HepG2 (cell line): ENCODE measurements around the gene EPB41L4A. TPM values are rescaled to one million over a fixed set of nuclear protein-coding genes. Genes with fewer than 3 reads are reported as not detected.

Source experiments
- ATAC-seq: fragments of 200-7000 bp; cut with Tn5 transposase; 3 replicates; pipeline ENCODE4 v1.9.1; 2020; ENCODE audit warnings: mild to moderate bottlenecking, moderate library complexity
- BruUV-seq: library from RNA; stranded (reverse); fragments of 400-500 nt; replicated peaks from 2 replicates; lab custom pipeline; 2021; lab: Mats Ljungman, UMichigan
- CTCF ChIA-PET: fragments of 300-600 bp; formaldehyde crosslinking; extraction: SDS; loops from one replicate; lab custom pipeline; 2021; ENCODE audit warnings: low total read pairs, inconsistent platforms, low intra/inter-chr PET ratio; lab: Yijun Ruan, JAX
- POLR2A ChIA-PET: fragments of 350-600 bp; sonication (Branson Sonifier 250); formaldehyde crosslinking; loops from one replicate; lab custom pipeline; 2020; ENCODE audit warnings: antibody characterized with exemption, inconsistent platforms; lab: Yijun Ruan, JAX
- DNase-seq: peaks from one replicate; pipeline ENCODE4 v3.0.0-alpha.2; 2015; ENCODE audit warnings: low spot score
- FAIRE-seq: peaks from 3 replicates; lab custom pipeline; 2011; peaks lifted over from hg19 to GRCh38; lab: Jason Lieb, UNC
- H2AFZ ChIP-seq: one replicate; pipeline ENCODE4 v1.6.1; 2011; ENCODE audit warnings: low read length, inconsistent platforms
- H3K27ac ChIP-seq: fragments of 300-600 bp; 3 replicates; pipeline ENCODE4 v1.8.0; 2011; ENCODE audit warnings: mixed run types, mild to moderate bottlenecking, mixed read lengths, low read length, inconsistent platforms; ENCODE audit not compliant: insufficient read depth; ENCODE audit errors: extremely low read length
- H3K27me3 ChIP-seq, 2 experiments: fragments of 200-600 bp in 1 of 2; 2 replicates in 1 of 2; 3 replicates in 1 of 2; pipeline versions ENCODE4 v1.6.0 to v1.8.0; 2011; ENCODE audit warnings: low read length in 2 of 2, mild to moderate bottlenecking in 2 of 2, moderate library complexity in 2 of 2, inconsistent platforms in 1 of 2; ENCODE audit not compliant: insufficient read depth in 2 of 2, control insufficient read depth in 1 of 2
- H3K36me3 ChIP-seq, 2 experiments: fragments of 200-600 bp in 1 of 2; replicated peaks in 1 of 2; 2 replicates in 1 of 2; 3 replicates in 1 of 2; pipeline versions ENCODE4 v1.5.1 to v1.8.0; 2011; ENCODE audit warnings: low read length in 2 of 2, inconsistent platforms in 1 of 2; ENCODE audit not compliant: insufficient read depth in 2 of 2, control insufficient read depth in 1 of 2
- H3K4me1 ChIP-seq: 2 replicates; pipeline ENCODE4 v1.5.1; 2012; ENCODE audit warnings: low read length, inconsistent platforms; ENCODE audit not compliant: insufficient read depth
- H3K4me2 ChIP-seq: 2 replicates; pipeline ENCODE4 v1.6.0; 2011; ENCODE audit warnings: low read depth, low read length, inconsistent platforms
- H3K4me3 ChIP-seq, 3 experiments: fragments of 200-600 bp in 1 of 3; sonication (generic), shearing (Covaris generic) in 1 of 3; replicated peaks in 1 of 3; 2 replicates each; pipeline ENCODE4 v1.5.1; 2011 to 2016; ENCODE audit warnings: low read length in 3 of 3, inconsistent platforms in 2 of 3, low read depth in 2 of 3, mild to moderate bottlenecking in 2 of 3, control low read depth in 1 of 3, mixed read lengths in 1 of 3; ENCODE audit not compliant: insufficient read depth in 1 of 3
- H3K79me2 ChIP-seq: one replicate; pipeline ENCODE4 v1.6.1; 2011; ENCODE audit warnings: low read length, inconsistent platforms; ENCODE audit not compliant: insufficient read depth
- H3K9ac ChIP-seq: 2 replicates; pipeline ENCODE4 v1.6.0; 2011; ENCODE audit warnings: mild to moderate bottlenecking, low read depth, low read length, inconsistent platforms; ENCODE audit not compliant: insufficient read depth
- H3K9me3 ChIP-seq: 2 replicates; pipeline ENCODE4 v1.5.1; 2012; ENCODE audit warnings: mild to moderate bottlenecking, low read length
- H4K20me1 ChIP-seq: 2 replicates; pipeline ENCODE4 v1.6.0; 2011; ENCODE audit warnings: inconsistent platforms, mild to moderate bottlenecking, low read length, moderate library complexity; ENCODE audit not compliant: insufficient read depth
- MXD4 ChIP-seq: IDR thresholded peaks from 2 replicates; pipeline ENCODE4 v1.6.1; 2016; ENCODE audit warnings: mild to moderate bottlenecking, missing biosample characterization, missing genetic modification reagents
- NAIF1 ChIP-seq: sonication (generic); formaldehyde crosslinking; IDR thresholded peaks from 2 replicates; pipeline ENCODE4 v1.5.0; 2020; ENCODE audit warnings: mild to moderate bottlenecking, missing genetic modification reagents, borderline replicate concordance
- PAWR ChIP-seq: sonication (generic); formaldehyde crosslinking; IDR thresholded peaks from 2 replicates; pipeline ENCODE4 v1.4.0; 2020; ENCODE audit warnings: missing genetic modification reagents, mild to moderate bottlenecking, borderline replicate concordance
- PHF8 ChIP-seq: sonication (generic); formaldehyde crosslinking; IDR thresholded peaks from 2 replicates; pipeline ENCODE4 v1.5.0; 2020; ENCODE audit warnings: missing genetic modification reagents
- ZEB1 ChIP-seq: IDR thresholded peaks from 2 replicates; pipeline ENCODE4 v1.6.1; 2012; ENCODE audit warnings: mild to moderate bottlenecking, low read depth, inconsistent platforms; ENCODE audit not compliant: insufficient replicate concordance
- WGBS: methylation state at CpG from one replicate; pipeline ENCODE4 v1.1.6; 2017; ENCODE audit warnings: low lambda C conversion rate; 5-methylcytosine and 5-hydroxymethylcytosine counted together
- in situ Hi-C: cut with HindIII; loops from 2 replicates; pipeline ENCODE4 v1.10.0; 2017; ENCODE audit warnings: low pct_unique_long_range_greater_than_20kb; ENCODE audit not compliant: extremely low pct_ligation_motif_present
- intact Hi-C: fragments of 100-400 bp; cut with micrococcal nuclease; formaldehyde crosslinking; loops from one replicate; pipeline ENCODE4 v1.10.0; 2022; ENCODE audit not compliant: unreplicated experiment
- polyA plus RNA-seq, 8 experiments: library from polyadenylated mRNA; depleted of rRNA in 3 of 8; stranded (reverse) in 7 of 8; unstranded in 1 of 8; fragments of >200 nt; fragmentation: Illumina TruSeq in 4 of 8; extraction: Trizol in 4 of 8; gene quantifications; 2 replicates each; pipeline versions ENCODE4 v1.2.1 to v1.2.3, GENCODE V29; 2011 to 2016; ENCODE audit warnings: low read depth in 4 of 8, missing spikeins in 1 of 8, mixed read lengths in 1 of 8; ENCODE audit not compliant: insufficient read depth in 1 of 8
- total RNA-seq, 5 experiments: library from RNA; depleted of rRNA; stranded (reverse); fragments of >200 nt; fragmentation: Illumina TruSeq; extraction: Trizol; gene quantifications; 2 replicates each; pipeline ENCODE4 v1.2.3, GENCODE V29; 2016; ENCODE audit warnings: low read depth in 1 of 5
- TF ChIP-seq, protein P1 (sequence below): IDR thresholded peaks from 2 replicates; pipeline ENCODE4 v1.6.1; 2016; ENCODE audit warnings: low read depth, missing genetic modification reagents, missing compliant biosample characterization
- TF ChIP-seq, protein P2 (sequence below): sonication (generic); formaldehyde crosslinking; IDR thresholded peaks from 2 replicates; pipeline ENCODE4 v1.4.0; 2020; ENCODE audit warnings: low read depth, mild to moderate bottlenecking, missing genetic modification reagents
- TF ChIP-seq, protein P3 (sequence below): sonication (generic); formaldehyde crosslinking; IDR thresholded peaks from 2 replicates; pipeline ENCODE4 v1.4.0; 2020; ENCODE audit warnings: missing genetic modification reagents

The EPB41L4A gene
- total and polyA plus RNA-seq, 2 of the 13 experiments (the other 11 are each of a cell fraction or from before 2014, with no cell fraction given), result 0.07 TPM; not detected in 1

DNA sequence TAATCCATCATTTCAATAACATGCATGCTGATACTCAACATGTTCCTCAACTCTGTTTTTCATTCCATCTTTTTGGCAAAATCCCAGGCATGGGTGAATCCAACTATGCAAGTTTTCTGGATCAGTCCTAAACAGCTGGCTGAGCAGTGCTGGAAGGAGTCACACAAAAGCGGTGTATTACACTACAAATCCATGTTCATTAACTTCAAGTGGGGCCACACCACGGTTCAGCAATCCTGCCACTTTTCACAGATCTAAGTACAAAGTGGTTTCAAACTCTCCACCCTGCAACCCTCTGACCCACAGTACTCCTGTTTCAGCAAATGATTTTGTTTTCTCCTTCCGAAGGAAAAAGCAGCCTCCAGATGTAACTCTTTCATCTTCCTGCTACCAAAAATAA lies 222.5 kb downstream of the EPB41L4A start:
- 4% methylated on average over 3 of the region's 3 CpGs for WGBS
- H3K9me3 ChIP-seq, result no peaks in the 10 kb centered on the region
- in situ Hi-C loops, result no loop called here

More for the DNA sequence above, 222.5 kb downstream of the EPB41L4A start:
- Histone ChIP-seq H3K27ac (no peak overlapping the region), H3K36me3 (no peaks in the 10 kb centered on the region), H3K4me2 (no peak overlapping the region), H3K4me3 (no peak overlapping the region), H4K20me1 (no peaks in the 10 kb centered on the region), H2AFZ (no peak overlapping the region), H3K27me3 (peaks cover 0 to 23% of the 10 kb centered on the region in 2 experiments; a peak in 2 of 5 replicates), H3K4me1 (no peaks in the 10 kb centered on the region), H3K79me2 (no peaks in the 10 kb centered on the region), H3K9ac (no peak overlapping the region)
- CTCF ChIA-PET, result no interaction called here
- intact Hi-C loops, result no loop called here
- DNase-seq, result no peak
- BruUV-seq, result no TSS peak
- ATAC-seq, result no peak
- POLR2A ChIA-PET, result no interaction called here
- TF ChIP-seq MXD4 (CRISPR knock-in tag), result no peak
- TF ChIP-seq PHF8, result no peak
- TF ChIP-seq ZEB1, result no peak
- TF ChIP-seq PAWR (CRISPR knock-in tag), result no peak
- TF ChIP-seq NAIF1 (CRISPR knock-in tag), result no peak
- TF ChIP-seq, protein P1, sequence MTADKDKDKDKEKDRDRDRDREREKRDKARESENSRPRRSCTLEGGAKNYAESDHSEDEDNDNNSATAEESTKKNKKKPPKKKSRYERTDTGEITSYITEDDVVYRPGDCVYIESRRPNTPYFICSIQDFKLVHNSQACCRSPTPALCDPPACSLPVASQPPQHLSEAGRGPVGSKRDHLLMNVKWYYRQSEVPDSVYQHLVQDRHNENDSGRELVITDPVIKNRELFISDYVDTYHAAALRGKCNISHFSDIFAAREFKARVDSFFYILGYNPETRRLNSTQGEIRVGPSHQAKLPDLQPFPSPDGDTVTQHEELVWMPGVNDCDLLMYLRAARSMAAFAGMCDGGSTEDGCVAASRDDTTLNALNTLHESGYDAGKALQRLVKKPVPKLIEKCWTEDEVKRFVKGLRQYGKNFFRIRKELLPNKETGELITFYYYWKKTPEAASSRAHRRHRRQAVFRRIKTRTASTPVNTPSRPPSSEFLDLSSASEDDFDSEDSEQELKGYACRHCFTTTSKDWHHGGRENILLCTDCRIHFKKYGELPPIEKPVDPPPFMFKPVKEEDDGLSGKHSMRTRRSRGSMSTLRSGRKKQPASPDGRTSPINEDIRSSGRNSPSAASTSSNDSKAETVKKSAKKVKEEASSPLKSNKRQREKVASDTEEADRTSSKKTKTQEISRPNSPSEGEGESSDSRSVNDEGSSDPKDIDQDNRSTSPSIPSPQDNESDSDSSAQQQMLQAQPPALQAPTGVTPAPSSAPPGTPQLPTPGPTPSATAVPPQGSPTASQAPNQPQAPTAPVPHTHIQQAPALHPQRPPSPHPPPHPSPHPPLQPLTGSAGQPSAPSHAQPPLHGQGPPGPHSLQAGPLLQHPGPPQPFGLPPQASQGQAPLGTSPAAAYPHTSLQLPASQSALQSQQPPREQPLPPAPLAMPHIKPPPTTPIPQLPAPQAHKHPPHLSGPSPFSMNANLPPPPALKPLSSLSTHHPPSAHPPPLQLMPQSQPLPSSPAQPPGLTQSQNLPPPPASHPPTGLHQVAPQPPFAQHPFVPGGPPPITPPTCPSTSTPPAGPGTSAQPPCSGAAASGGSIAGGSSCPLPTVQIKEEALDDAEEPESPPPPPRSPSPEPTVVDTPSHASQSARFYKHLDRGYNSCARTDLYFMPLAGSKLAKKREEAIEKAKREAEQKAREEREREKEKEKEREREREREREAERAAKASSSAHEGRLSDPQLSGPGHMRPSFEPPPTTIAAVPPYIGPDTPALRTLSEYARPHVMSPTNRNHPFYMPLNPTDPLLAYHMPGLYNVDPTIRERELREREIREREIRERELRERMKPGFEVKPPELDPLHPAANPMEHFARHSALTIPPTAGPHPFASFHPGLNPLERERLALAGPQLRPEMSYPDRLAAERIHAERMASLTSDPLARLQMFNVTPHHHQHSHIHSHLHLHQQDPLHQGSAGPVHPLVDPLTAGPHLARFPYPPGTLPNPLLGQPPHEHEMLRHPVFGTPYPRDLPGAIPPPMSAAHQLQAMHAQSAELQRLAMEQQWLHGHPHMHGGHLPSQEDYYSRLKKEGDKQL (CRISPR knock-in tag), result no peak
- TF ChIP-seq, protein P2, sequence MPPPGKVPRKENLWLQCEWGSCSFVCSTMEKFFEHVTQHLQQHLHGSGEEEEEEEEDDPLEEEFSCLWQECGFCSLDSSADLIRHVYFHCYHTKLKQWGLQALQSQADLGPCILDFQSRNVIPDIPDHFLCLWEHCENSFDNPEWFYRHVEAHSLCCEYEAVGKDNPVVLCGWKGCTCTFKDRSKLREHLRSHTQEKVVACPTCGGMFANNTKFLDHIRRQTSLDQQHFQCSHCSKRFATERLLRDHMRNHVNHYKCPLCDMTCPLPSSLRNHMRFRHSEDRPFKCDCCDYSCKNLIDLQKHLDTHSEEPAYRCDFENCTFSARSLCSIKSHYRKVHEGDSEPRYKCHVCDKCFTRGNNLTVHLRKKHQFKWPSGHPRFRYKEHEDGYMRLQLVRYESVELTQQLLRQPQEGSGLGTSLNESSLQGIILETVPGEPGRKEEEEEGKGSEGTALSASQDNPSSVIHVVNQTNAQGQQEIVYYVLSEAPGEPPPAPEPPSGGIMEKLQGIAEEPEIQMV (CRISPR knock-in tag), result no peak
- TF ChIP-seq, protein P3, sequence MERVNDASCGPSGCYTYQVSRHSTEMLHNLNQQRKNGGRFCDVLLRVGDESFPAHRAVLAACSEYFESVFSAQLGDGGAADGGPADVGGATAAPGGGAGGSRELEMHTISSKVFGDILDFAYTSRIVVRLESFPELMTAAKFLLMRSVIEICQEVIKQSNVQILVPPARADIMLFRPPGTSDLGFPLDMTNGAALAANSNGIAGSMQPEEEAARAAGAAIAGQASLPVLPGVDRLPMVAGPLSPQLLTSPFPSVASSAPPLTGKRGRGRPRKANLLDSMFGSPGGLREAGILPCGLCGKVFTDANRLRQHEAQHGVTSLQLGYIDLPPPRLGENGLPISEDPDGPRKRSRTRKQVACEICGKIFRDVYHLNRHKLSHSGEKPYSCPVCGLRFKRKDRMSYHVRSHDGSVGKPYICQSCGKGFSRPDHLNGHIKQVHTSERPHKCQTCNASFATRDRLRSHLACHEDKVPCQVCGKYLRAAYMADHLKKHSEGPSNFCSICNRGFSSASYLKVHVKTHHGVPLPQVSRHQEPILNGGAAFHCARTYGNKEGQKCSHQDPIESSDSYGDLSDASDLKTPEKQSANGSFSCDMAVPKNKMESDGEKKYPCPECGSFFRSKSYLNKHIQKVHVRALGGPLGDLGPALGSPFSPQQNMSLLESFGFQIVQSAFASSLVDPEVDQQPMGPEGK (CRISPR knock-in tag), result no peak
- no peak for FAIRE-seq
